GM21737 (cell line): Measurements from ENCODE around the gene GNAI3.

Experiments
- ATAC-seq: cut with Tn5 transposase; IDR thresholded peaks from one replicate; pipeline ENCODE4 v1.9.1; 2021; ENCODE audit warnings: mild to moderate bottlenecking, moderate library complexity; ENCODE audit not compliant: unreplicated experiment

The GNAI3 gene

DNA sequence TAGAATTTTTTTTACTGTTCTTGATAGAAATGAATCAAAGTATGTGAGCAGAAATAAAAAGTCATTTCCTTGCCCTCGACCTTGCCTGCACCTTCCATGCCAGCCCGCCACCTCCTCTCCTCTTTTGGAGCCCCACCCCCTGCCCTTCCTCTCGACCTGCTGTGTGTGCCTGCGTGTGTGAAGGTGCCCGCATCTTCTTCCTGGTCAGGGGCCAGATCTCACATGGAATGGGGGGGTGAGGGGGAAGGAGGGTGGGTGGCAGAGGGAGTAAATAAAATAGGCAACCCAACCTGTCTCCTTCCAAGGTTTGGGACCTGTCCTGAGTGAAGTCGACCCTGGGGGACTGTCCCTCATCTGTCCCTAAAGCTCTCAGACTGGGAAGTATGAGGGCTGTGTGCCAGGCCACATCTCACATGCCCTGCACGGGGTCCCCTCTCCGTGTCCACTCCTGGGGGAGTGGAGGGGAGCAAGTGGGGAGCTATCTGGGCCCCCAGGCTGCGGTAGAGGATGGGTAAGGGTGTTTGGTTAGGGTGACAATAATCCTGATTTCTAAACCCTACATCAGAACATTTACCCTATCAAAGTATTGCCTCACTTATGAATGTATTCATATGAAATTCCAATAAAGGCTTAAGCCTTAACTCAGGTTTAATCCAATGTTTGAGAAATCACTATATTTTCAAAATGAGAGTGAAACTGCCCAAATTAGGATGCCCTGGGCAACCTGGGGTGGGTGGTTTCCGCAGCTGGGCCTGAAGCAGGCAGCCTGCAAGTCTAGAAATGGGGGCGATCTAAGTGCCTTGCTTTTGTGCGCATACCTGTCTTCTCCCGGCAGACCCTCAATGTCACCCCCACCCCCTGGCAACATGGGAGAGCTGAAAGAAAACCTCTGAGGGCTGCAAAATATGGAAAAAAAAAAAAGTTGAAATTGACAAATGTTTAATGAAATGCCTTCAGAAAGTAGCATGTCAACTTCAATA, 86.6 kb downstream of the GNAI3 start:
- no peak for ATAC-seq

DNA sequence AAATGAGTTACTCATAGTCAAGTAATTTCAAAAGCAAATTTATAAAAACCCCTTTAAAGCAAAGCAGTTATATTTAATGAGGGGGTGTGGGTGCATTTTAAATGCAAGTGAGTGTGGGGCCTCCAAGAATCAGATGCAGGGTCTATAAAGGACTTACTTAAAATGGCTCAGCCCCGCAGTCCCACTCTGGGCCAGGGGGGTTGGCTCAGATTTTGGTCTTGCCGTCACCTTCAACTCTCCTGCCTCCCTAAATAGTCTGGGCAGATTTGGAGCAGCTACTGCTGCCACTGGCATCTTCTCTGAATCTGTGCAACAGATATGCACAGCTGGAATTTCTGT, 87.4 kb downstream of the GNAI3 start:
- no peak for ATAC-seq

DNA sequence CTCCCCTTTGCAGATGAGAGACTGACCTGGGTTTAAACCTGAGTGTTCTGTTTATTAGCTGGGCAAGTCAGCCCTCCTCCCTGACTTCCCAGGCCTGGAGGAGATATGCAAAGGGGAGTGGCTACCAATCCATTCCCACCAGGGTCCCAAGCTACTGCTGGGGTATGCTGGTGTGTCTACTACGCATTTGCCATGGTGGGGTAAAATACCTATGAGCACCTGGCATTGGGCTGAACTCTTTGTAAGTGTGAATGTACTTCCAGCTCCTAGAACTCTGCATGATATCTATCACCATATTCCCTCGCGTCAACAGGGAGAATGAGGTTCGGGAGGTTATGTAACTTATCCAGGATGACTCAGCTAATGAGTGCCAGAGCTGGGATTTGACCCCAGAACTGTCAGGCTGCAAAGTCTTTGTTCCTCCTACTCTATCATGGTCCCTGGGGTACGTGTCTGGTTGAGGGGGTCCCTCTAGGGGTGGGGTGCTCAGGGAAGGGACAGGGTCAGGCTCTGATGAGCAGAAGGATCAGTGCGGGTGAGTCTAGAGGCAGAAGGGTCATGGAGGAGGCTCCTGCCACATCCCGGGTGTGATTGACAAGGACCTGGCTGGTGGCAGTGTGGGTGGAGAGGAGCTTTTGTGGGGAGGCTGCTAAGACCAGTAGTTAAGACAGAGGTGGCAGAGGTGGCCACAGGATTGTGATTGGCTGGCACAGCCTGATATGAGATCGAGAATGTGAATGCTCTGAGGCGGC, 88.0 kb downstream of the GNAI3 start:
- ATAC-seq, result no peak

DNA sequence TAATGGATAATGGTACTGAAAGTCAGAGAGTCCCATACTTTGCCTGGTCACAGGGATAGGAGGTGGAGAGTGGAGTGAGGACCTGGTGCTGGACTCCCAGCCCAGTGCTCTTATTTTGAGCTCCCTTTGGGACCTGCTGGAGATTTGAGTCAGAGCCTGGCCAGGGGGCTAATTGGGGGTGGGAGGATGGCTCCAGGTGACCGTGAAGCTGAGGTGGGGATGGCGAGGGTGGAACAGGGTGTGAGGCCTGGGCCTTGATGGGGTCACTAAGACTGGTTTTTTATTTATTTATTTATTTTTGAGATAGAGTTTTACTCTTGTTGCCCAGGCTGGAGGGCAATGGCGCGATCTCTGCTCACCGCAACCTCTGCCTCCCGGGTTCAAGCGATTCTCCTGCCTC, 89.0 kb downstream of the GNAI3 start:
- no peak for ATAC-seq

DNA sequence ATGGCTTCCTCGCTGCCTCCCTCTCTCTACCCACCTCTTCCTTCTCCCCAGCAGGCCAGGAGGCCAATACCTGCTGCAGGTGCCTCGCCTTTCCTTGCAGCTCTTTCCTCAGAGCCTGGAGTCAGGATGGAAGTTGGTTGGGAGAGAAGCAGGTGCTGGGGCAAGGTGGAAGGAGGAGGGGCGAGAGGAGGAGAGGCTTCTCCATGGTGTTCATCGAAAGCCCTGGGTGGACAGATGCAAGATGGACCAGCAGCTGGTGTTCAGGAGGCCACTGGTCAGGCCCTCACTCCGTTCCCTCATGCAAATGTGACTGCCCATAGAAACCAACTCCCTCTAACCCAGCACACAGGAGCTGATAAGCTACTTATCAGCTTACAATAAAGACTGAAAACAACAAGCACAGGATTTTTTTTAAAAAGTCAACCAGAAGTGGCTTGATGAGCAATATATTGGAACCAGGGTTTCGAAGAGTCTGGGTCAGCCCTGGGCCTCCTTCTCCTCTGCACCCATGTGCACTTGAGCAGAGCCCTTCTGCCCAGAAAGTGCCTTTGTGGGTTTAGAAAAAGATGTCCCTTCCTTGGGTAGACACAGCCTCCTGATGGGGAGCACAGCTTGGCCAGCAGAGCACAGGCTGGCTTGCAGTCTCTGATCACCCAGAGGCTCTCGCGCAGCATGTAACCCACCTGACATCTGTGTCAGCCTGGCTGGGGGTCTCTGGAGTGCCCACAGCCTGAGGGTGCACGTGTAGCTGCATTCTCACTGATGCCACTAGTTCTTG, 90.8 kb downstream of the GNAI3 start:
- no peak for ATAC-seq

DNA sequence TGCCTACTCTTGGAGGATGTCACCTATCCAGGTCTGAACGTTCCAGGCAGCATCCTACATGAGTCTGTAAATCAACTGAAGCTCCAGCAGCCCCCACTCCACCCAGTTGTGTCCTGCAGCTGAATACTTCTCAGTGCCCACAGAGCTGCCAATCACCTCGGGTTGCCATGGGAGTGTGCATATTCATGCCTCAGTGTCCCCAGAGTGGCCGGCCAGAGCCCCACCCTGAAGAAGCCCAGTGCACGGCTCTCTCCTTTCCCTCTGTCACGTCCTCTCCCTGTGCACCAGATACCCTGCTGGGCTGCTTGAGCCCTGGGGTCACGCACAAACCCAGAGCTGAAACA, 91.4 kb downstream of the GNAI3 start:
- no peak for ATAC-seq

DNA sequence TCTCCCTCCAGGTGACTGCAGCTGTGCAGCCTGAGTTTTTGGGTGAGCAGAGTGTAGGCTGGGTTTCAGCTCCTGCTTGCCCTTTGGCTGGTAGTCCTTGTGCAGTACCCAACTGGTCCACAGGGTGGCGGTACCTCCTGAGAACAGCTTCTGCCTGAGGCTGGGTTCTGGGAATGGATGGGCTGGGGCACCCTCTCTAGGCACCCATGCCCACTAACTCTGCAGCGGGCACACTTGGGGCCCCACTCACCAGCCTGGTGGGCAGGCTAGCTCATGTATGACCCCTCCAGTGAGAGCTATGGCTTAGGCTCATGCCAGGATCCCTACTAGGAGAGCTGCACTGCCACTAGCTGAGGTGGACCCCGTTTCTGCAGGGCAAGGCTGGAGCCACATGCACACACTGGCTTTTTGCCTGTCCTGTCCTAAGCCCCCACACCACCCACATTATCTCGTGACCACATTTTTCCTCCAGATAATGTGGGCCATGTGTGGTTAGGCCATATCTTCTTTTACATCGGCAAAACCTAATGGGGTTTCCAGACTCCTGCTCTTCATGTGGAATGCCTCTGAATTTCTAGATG, 92.0 kb downstream of the GNAI3 start:
- peak; percentile 51 for ATAC-seq

DNA sequence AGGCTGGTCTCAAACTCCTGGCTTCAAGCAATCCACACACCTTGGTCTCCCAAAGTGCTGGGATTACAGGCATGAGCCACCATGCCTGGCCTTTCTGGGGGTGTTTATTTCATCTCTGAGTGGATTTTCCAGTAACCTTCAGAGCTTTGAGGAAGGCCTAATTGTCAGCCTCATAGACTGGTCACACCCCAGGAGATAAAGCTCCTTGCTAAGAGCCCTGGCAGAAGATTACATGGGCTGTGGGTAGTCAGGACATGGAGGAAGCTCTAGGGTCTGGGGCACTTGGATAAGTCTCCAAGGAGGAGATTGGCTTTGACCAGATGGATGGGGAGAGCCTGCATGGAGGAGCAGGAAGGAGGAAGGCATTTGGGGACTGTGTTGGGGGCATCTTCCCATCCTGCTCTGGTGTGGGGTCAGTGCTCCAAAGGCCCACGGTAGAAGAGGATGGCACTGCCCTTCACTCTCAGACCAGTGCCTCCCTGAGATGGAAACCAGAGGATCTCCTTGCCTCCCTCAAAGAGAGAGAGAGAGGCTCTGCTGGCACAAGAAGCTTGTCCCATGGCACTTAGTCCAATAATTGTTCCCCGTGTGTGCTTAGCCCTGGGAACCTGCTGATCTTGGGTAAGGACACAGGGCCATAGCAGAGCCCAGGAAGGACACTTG, 92.8 kb downstream of the GNAI3 start:
- no peak for ATAC-seq

DNA sequence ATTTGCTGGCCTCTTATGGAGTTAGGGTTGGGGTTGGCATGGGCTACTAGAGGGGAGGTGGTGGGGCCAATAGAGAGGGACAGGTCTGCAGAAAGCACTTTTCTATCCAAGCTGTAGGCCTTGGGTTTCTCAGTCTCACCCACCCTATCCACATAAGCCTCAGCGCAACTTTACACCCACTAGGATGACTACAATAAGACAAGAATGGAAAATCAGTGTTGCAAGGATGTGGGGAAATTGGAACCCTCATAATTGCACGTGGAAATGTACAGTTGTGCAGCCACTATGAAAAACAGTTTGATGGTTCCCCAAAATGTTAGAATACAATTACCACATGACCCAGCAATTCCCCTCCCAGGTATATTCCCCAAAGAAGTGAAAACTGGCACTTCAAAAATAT, 93.4 kb downstream of the GNAI3 start:
- no peak for ATAC-seq

DNA sequence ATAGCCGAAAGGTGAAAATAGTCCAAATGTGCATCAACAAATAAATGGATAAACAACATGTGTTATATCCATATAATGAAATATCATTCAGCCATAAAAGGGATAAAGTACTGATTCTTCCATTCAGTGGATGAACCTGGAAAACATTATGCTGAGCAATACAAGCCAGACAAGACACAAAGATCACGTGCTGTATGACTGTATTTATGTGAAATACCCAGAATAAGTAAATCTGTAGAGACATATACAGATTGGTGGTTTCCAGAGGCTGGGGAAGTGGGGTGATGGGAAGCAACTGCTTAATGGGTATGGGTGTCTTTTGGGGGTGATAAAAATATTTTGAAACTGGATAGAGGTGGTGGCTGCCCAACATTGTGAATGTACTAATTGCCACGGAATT, 94.2 kb downstream of the GNAI3 start:
- no peak for ATAC-seq

DNA sequence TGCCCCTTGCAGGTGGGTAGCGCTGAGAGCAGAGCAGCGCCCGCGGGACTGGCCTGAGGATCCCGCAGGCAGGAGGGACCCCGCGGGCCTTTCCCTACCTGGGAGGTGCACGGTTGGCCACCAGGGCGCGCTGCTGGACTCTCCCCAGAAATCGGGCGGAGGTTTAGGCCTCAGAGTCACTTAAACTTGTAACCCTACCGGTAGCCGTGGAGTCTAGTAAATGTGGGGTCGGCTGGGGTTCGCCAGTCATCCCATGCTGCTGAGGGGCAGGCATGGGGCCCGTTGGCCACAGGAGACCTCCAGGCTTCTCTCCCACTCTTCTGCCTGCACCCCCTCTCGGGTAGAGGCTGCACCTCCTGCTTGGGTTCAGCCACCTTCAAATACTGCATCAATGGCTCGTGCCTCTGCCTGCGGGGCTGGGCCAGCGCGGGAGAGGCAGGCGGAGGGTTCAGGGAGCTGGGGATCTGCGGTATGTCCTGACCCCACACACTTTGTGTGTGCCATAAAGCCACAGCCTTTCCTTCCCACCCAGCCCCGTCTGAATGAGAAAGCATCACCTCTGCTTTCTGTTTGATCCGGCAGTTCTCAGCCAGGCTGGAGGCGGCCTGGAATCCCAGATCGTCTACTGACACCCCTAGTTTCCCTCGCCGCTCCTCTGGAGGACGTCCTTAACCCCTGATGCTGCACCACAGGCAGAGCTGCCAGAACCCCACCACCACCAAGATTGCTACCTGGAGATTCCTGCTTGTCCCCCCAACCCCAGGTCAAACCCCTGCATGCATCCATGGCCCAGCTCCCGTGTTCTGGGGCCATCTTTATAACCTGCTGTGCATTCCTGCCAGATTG, 95.2 kb downstream of the GNAI3 start:
- ATAC-seq, result peak; percentile 93

DNA sequence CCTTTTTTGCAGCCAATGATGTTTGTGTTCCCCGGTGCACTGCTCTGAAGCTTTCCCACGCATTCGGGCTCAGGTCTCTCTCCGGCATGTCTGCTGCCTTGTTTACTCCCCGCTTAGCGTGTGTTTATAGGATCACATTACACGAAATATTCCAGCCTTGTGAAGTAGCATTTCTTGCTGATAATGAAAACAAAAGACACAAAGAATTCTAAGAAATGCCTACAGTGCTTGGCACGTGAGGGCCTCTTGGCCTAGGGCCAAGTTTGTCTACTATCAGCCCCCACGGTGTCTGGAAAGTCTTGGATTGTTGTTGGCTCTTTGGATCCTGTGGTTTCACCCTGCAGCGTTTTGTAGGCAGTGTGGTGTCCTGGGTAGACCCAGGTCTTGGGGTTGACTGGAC, 96.3 kb downstream of the GNAI3 start:
- no peak for ATAC-seq

DNA sequence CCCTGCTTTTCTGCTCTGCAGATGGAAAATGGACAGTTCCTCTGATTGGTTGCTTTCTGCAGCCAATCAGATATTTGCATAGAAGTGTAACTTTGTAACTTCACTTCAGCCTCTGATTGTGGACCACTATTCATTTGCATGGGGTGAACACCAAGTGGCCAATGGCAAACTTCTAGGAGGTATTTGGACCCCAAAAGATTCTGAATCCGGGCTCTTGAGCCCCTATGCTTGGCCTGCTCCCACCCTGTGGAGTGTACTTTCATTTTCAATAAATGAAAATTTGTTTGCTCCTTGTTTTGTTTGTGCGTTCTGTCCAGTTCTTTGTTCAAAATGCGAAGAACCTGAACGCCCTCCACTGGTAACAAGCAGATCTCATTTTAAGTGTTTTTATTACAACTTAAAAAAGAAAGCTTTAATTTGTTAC, 101.1 kb downstream of the GNAI3 start:
- no peak for ATAC-seq

DNA sequence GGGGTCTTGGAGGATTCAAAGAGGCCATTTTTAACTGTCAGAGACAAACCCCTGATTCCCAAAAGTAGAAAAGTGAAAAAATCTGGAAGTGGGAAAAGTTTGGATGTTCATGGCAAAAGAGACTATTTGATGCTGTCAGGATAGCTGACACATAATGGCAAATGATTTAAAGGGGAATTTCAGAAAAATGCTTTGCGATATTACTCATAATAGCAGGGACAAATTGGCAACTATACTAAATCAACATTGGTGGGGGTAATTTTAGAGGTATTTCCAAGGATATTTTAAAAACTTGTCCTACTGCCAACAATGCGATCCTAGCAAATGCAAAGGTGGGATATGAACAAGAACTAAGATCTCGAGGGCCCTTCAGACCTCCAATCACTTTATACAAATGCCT, 102.2 kb downstream of the GNAI3 start:
- no peak for ATAC-seq

DNA sequence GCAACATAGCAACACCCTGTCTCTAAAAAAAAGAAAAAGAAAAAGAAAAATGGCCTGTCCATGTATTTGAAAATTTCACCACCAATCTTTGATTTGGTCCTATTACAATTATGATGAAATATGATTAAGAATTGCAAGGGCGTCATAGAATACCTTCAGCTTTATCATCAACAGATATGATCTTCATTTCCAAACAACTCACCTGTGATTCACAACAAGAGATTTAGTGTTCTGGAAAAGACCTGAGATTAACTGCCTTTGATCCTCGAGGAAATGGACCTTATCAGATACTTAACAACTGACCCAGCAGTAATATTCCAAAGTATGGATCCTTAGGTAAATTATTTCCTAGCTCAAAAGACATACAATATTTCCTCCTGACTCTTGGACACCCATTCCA, 104.0 kb downstream of the GNAI3 start:
- ATAC-seq, result no peak

DNA sequence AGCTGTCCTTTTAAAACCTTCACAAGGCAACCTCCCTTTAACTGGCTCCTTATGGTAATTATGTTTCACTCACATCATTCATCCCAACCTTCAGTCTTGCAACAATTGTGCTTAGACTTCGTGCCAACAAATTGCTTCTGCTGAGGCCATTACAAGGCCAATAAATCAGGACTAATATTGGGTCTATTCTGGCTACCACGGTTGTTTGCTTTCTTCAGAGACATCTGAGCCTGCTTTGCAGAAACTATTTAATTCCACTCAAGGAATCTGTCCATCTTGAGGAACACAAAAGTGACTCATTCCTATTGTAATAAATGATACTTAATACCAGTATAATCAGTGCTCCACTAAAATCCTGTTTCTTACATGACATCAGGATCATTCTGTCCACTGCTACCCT, 104.9 kb downstream of the GNAI3 start:
- no peak for ATAC-seq

DNA sequence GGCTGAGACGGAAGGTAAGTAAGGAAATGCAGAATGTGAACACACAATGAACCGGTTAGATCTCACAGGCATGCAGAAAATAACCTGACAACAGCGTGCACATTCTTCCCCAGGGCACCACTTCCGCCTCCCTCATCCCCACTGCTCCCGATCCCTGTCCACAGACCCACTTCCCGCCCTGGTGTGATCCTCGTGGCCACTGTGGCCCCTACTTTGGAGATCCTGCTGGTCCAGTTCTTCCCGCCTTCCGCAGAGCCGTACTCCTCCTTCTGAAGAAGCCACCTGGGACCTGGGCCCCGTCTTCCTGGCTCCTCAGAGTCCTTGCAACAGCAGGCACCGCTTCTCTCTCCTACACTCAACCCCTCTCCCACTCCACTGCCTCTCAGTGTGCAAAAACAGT, 106.1 kb downstream of the GNAI3 start:
- no peak for ATAC-seq

DNA sequence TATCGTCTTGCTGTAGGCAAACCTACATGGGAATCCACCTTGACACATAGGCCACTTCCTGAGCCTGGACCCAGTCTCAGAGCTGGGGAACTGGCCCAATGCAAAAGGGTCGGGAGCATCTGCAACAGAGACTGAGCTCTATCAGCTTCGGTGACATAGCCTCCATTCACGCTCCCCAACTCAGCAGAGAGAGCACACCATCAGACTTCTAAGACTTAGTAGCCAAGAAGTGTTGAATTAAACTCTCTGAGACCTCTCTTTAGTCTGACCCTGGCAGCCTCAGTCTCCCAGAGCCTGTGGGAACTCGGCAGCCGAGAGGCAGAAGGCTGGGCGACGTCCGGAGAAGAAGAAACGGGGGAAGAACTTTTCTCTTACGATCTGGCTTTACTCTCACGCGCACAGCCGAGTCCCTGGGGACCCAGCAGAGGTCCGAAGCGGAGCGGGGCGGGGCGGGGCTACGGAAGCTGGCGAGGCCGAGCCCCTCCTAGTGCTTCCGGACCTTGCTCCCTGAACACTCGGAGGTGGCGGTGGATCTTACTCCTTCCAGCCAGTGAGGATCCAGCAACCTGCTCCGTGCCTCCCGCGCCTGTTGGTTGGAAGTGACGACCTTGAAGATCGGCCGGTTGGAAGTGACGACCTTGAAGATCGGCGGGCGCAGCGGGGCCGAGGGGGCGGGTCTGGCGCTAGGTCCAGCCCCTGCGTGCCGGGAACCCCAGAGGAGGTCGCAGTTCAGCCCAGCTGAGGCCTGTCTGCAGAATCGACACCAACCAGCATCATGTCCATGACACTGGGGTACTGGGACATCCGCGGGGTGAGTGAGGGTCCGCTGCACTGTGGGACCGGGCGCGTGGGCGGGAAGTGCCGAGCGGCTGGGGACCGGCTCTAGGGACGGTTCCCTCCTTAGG, 107.5 kb downstream of the GNAI3 start, which contains the start of gene GSTM4:
TSS of gene GSTM4 (plus strand) at position 485 of the 905 bp plus-strand sequence. CDS start at position 776, 291 bp downstream.
- ATAC-seq, result peak; percentile 87

DNA sequence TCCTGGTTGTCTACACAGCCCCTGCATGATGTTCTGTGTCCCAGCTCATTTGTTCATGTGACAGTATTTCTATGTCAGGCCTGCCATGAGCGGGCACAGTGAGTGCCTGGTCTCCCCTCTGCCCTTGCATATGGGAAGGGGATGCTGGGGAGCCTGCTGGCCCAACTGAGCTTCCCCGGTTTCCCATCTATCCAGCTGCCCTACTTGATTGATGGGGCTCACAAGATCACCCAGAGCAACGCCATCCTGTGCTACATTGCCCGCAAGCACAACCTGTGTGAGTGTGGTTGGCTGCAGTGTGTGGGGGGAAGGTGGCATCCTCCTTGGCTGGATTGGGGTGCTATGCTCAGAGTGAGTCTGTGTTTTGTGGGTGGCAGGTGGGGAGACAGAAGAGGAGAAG, 109.0 kb downstream of the GNAI3 start:
- no peak for ATAC-seq
